Breast epithelium (tissue), 4 donors: ENCODE measurements around the gene GOT1. TPM values are rescaled to one million over a fixed set of nuclear protein-coding genes. Genes with fewer than 3 reads are reported as not detected.

Experiments
- DNase-seq, 2 donors: peaks; one replicate each; pipeline ENCODE4 v3.0.0-alpha.2; 2019; ENCODE audit warnings: low spot score in 2 of 2
- H3K27ac ChIP-seq, 2 donors: fragments of 200-600 bp; sonication (generic) in 1 of 2; one replicate each; pipeline ENCODE4 v1.5.1; 2016 to 2019; ENCODE audit warnings: mild to moderate bottlenecking in 1 of 2
- H3K27me3 ChIP-seq, 2 donors: fragments of 200-600 bp; sonication (generic) in 1 of 2; one replicate each; pipeline versions ENCODE4 v1.5.1 to v1.6.0; 2017 to 2019; ENCODE audit warnings: control low read depth in 1 of 2, mild to moderate bottlenecking in 1 of 2
- H3K36me3 ChIP-seq: fragments of 200-600 bp; one replicate; pipeline ENCODE4 v1.5.1; 2019
- H3K4me1 ChIP-seq, 2 donors: fragments of 200-600 bp; sonication (generic); one replicate each; pipeline ENCODE4 v1.5.1; 2016 to 2019; ENCODE audit warnings: control low read depth in 1 of 2
- H3K4me3 ChIP-seq, 3 donors: fragments of 200-600 bp; sonication (generic); 1 replicate in 2 of 3; 2 replicates in 1 of 3; pipeline ENCODE4 v1.5.1; 2016 to 2019; ENCODE audit warnings: mild to moderate bottlenecking in 3 of 3, moderate library complexity in 2 of 3
- H3K9me3 ChIP-seq, 2 donors: fragments of 200-600 bp; sonication (generic) in 1 of 2; one replicate each; pipeline ENCODE4 v1.5.1; 2016 to 2019; ENCODE audit warnings: control low read depth in 1 of 2
- POLR2A ChIP-seq: fragments of 450-650 bp; IDR thresholded peaks from one replicate; pipeline ENCODE4 v1.6.1; 2016; ENCODE audit warnings: antibody characterized with exemption, mild to moderate bottlenecking, moderate library complexity
- POLR2AphosphoS5 ChIP-seq, 3 donors: sonication (generic); formaldehyde crosslinking; IDR thresholded peaks; one replicate each; pipeline ENCODE4 v1.6.1; 2017; ENCODE audit warnings: antibody characterized with exemption in 3 of 3
- intact Hi-C: fragments of 100-400 bp; cut with DNase I; formaldehyde crosslinking; loops from one replicate; pipeline ENCODE4 v1.15.1; 2023; ENCODE audit warnings: low total_unique reads
- total RNA-seq, 3 donors: library from RNA; depleted of rRNA; stranded (reverse); fragments of >200 nt; gene quantifications; one replicate each; pipeline ENCODE4 v1.1.0, GENCODE V29; 2016
- TF ChIP-seq, protein P1 (sequence below), 3 donors: fragments of 450-650 bp; IDR thresholded peaks; one replicate each; pipeline ENCODE4 v1.5.1; 2016 to 2017; ENCODE audit warnings: antibody characterized with exemption in 3 of 3, mild to moderate bottlenecking in 3 of 3, moderate library complexity in 3 of 3

GOT1 gene
- total RNA-seq, 3 donors from 2014 or later = 13.9 to 18.4 (median 15.7) TPM

- no peak overlapping the region for H3K4me3 ChIP-seq
- H3K27me3 ChIP-seq = no peaks in the 10 kb centered on the region
- TF ChIP-seq POLR2A (no peak), POLR2AphosphoS5 (IDR thresholded peaks at IDR 0.05) (no peak)
- TF ChIP-seq, protein P1, sequence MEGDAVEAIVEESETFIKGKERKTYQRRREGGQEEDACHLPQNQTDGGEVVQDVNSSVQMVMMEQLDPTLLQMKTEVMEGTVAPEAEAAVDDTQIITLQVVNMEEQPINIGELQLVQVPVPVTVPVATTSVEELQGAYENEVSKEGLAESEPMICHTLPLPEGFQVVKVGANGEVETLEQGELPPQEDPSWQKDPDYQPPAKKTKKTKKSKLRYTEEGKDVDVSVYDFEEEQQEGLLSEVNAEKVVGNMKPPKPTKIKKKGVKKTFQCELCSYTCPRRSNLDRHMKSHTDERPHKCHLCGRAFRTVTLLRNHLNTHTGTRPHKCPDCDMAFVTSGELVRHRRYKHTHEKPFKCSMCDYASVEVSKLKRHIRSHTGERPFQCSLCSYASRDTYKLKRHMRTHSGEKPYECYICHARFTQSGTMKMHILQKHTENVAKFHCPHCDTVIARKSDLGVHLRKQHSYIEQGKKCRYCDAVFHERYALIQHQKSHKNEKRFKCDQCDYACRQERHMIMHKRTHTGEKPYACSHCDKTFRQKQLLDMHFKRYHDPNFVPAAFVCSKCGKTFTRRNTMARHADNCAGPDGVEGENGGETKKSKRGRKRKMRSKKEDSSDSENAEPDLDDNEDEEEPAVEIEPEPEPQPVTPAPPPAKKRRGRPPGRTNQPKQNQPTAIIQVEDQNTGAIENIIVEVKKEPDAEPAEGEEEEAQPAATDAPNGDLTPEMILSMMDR (IDR thresholded peaks at IDR 0.05) = no peak
- H3K27ac ChIP-seq = no peak overlapping the region
- no peaks in the 10 kb centered on the region for H3K9me3 ChIP-seq
- DNase-seq = no peak
- no peaks in the 10 kb centered on the region for H3K36me3 ChIP-seq
- no peaks in the 10 kb centered on the region for H3K4me1 ChIP-seq
- intact Hi-C loops = no loop called here
Observed at GRCh38 chr10:99360934-99361333, 69.5 kb downstream of the GOT1 start.

- Histone ChIP-seq H3K27ac (no peak overlapping the region), H3K27me3 (no peaks in the 10 kb centered on the region), H3K9me3 (no peaks in the 10 kb centered on the region), H3K36me3 (no peaks in the 10 kb centered on the region), H3K4me1 (no peaks in the 10 kb centered on the region), H3K4me3 (no peak overlapping the region)
- intact Hi-C loops = no loop called here
- no peak for DNase-seq
- TF ChIP-seq POLR2AphosphoS5 (IDR thresholded peaks at IDR 0.05) = no peak
- TF ChIP-seq POLR2A = no peak
- TF ChIP-seq, protein P1 (IDR thresholded peaks at IDR 0.05) = no peak
Observed at GRCh38 chr10:99358101-99358500, 72.3 kb downstream of the GOT1 start.

DNA sequence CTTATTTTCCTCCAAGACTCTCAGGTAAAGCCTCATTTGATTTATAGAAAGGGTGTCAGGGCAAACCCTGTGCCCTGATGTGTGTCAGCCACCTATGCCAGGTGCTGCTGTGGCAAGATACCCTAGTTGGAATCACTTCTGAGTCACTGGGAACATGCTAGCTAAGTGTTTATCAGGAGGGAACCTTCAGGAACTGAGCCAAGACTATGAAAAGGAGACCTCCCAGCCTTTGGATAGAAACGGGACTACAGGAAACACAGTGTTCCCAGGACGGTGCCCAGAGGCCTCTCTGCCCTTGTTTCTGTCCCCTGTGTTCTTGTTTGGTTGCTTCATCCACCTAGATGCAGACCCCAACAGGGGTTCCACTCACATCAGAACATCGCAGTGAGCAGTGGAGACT is 72.7 kb downstream of the GOT1 start:
- intact Hi-C loops = no loop called here
- Histone ChIP-seq H3K4me3 (no peak overlapping the region), H3K9me3 (no peaks in the 10 kb centered on the region), H3K27me3 (no peaks in the 10 kb centered on the region), H3K4me1 (no peaks in the 10 kb centered on the region), H3K27ac (no peak overlapping the region), H3K36me3 (no peaks in the 10 kb centered on the region)
- no peak for DNase-seq
- TF ChIP-seq, protein P1 (IDR thresholded peaks at IDR 0.05) = no peak
- no peak for TF ChIP-seq POLR2AphosphoS5 (IDR thresholded peaks at IDR 0.05)
- no peak for TF ChIP-seq POLR2A

DNA sequence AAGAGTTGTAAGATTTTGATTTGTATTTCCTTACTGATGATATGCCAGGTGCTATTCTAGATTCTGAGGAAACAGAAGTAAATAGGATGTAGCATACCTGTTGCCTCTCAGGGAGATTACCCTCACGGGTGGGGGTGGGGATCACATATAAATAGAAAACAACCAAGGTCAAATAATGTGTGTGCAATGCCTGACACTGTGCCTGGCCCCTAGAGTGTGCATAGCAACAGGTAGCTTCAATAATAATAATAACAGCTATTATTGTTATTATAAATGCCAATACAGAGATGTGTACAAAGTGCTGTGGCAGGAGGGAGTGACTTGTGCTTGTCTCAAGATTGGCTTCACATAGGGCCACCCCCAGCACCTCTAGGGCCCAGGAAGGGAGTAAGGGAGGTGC is 77.2 kb downstream of the GOT1 start:
- no peak for TF ChIP-seq POLR2A
- TF ChIP-seq, protein P1 (IDR thresholded peaks at IDR 0.05) = no peak
- TF ChIP-seq POLR2AphosphoS5 (IDR thresholded peaks at IDR 0.05) = no peak
- Histone ChIP-seq H3K4me1 (no peaks in the 10 kb centered on the region), H3K27me3 (no peaks in the 10 kb centered on the region), H3K36me3 (no peaks in the 10 kb centered on the region), H3K27ac (no peak overlapping the region), H3K4me3 (no peak overlapping the region), H3K9me3 (no peaks in the 10 kb centered on the region)
- DNase-seq = no peak
- intact Hi-C loops = no loop called here

GRCh38 chr10:99347672-99348071 is 82.8 kb downstream of the GOT1 start:
- Histone ChIP-seq H3K27me3 (no peaks in the 10 kb centered on the region), H3K9me3 (no peaks in the 10 kb centered on the region), H3K4me1 (no peaks in the 10 kb centered on the region), H3K27ac (no peak overlapping the region), H3K4me3 (no peak overlapping the region), H3K36me3 (no peaks in the 10 kb centered on the region)
- DNase-seq = no peak
- intact Hi-C loops = no loop called here
- TF ChIP-seq POLR2A (no peak), POLR2AphosphoS5 (IDR thresholded peaks at IDR 0.05) (no peak)
- TF ChIP-seq, protein P1 (IDR thresholded peaks at IDR 0.05) = no peak

Other genes with a start within 250 kb of the GOT1 start
- gene HPSE2, start 194.8 kb downstream of the GOT1 start, total RNA-seq = 1 to 10 TPM; 2.7 to 8.0 (median 5.9) TPM
- gene CNNM1, start 101.3 kb downstream of the GOT1 start, total RNA-seq = under 1 TPM; 0.64 to 0.98 (median 0.88) TPM
- under 1 TPM in 1 of 3 donors, not detected in 2; 0.15 TPM for gene NKX2-3, start 102.3 kb upstream of the GOT1 start, total RNA-seq
- 10 to 100 TPM; 29.1 to 35.1 (median 33.1) TPM for gene SLC25A28, start 189.8 kb upstream of the GOT1 start, total RNA-seq
- gene ENTPD7, start 228.9 kb upstream of the GOT1 start, total RNA-seq = 10 to 100 TPM in 2 of 3 donors, 1 to 10 TPM in 1; 3.5 to 11.6 (median 10.8) TPM